Chondrocyte (in vitro differentiated cells): ENCODE data around the gene KIF6. TPM values are rescaled to one million over a fixed set of nuclear protein-coding genes. Genes with fewer than 3 reads are reported as not detected.
A peak's percentile ranks its signal among the peaks of the same experiment; 100 is the strongest.

Experiments used
- DNase-seq: peaks from one replicate; pipeline ENCODE4 v3.0.0; 2021; ENCODE audit warnings: mixed read lengths, low spot score
- H3K27ac Mint-ChIP-seq: one replicate; pipeline ENCODE4 v1.8.0; 2021; ENCODE audit warnings: mild to moderate bottlenecking, moderate library complexity, mixed read lengths; ENCODE audit not compliant: unreplicated experiment
- H3K27me3 Mint-ChIP-seq: 2 replicates; pipeline ENCODE4 v1.8.0; 2021; ENCODE audit warnings: low read depth, mixed read lengths
- H3K36me3 Mint-ChIP-seq: 2 replicates; pipeline ENCODE4 v1.8.0; 2021; ENCODE audit warnings: low read depth, mixed read lengths
- H3K4me1 Mint-ChIP-seq: 2 replicates; pipeline ENCODE4 v1.8.0; 2021; ENCODE audit warnings: low read depth, mild to moderate bottlenecking, mixed read lengths
- H3K4me3 Mint-ChIP-seq: one replicate; pipeline ENCODE4 v1.8.0; 2021; ENCODE audit warnings: mild to moderate bottlenecking, moderate library complexity, mixed read lengths; ENCODE audit not compliant: unreplicated experiment
- H3K9me3 Mint-ChIP-seq: 2 replicates; pipeline ENCODE4 v1.8.0; 2021; ENCODE audit warnings: low read depth, mixed read lengths
- total RNA-seq: library from RNA; stranded (reverse); gene quantifications from 3 replicates; pipeline ENCODE4 v1.2.1, GENCODE V29; 2021
- TF ChIP-seq, protein P1 (sequence below): fragments of 200-600 bp; sonication (generic); IDR thresholded peaks from 2 replicates; pipeline ENCODE4 v1.5.0; 2021; ENCODE audit warnings: antibody characterized with exemption, mild to moderate bottlenecking, moderate library complexity

Gene KIF6
- total RNA-seq, 1 donor from 2014 or later: 0.62 TPM

DNA sequence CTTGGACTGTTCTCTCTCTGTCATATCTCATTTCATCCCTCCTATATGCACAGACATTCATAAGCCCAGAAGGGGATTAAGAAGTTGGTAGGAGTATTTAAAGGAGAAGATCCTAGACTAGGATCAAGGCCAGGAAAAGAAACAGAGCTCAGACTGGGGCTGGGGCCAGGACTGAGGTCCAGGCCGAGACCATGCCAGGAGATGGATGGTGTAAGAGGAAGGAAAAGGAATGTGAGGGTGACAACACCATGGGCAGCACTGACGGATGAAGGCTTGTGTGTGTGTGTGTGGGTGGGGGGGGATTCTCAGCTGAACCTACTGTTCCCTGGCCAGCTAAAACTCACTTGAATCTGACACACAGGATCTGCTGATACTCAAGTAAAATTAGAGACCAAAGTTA lies 182.1 kb downstream of the KIF6 start:
- peaks cover 29% of the 10 kb centered on the region for H3K4me1 Mint-ChIP-seq
- H3K9me3 Mint-ChIP-seq: no peaks in the 10 kb centered on the region
- H3K27ac Mint-ChIP-seq: peak overlapping the region; percentile 71
- H3K4me3 Mint-ChIP-seq: no peak overlapping the region
- no peaks in the 10 kb centered on the region for H3K27me3 Mint-ChIP-seq
- TF ChIP-seq, protein P1, sequence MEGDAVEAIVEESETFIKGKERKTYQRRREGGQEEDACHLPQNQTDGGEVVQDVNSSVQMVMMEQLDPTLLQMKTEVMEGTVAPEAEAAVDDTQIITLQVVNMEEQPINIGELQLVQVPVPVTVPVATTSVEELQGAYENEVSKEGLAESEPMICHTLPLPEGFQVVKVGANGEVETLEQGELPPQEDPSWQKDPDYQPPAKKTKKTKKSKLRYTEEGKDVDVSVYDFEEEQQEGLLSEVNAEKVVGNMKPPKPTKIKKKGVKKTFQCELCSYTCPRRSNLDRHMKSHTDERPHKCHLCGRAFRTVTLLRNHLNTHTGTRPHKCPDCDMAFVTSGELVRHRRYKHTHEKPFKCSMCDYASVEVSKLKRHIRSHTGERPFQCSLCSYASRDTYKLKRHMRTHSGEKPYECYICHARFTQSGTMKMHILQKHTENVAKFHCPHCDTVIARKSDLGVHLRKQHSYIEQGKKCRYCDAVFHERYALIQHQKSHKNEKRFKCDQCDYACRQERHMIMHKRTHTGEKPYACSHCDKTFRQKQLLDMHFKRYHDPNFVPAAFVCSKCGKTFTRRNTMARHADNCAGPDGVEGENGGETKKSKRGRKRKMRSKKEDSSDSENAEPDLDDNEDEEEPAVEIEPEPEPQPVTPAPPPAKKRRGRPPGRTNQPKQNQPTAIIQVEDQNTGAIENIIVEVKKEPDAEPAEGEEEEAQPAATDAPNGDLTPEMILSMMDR: no peak
- DNase-seq: no peak
- H3K36me3 Mint-ChIP-seq: no peaks in the 10 kb centered on the region

DNA sequence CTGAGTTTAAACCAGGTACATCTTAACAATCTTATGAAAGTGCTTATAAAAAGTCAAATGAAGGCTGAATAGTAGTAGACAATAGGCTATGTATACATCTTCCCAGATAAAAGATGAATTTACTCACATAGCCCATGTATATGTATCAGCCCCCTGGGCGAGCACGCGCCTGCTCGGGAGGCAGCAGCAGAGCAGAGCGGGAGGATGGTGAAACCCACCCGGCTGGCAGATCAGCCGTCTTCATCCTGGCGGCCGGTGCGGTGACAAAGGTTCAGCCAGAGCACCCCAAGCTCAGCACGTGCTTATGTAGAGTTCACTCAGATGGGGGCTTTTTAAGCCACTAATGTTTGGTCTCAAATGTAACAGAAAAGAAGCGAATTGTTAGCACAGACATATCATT lies 184.8 kb downstream of the KIF6 start:
- Mint-ChIP-seq H3K9me3 (no peaks in the 10 kb centered on the region), H3K4me1 (peaks cover 26% of the 10 kb centered on the region), H3K27me3 (no peaks in the 10 kb centered on the region), H3K4me3 (no peak overlapping the region), H3K36me3 (no peaks in the 10 kb centered on the region), H3K27ac (no peak overlapping the region)
- TF ChIP-seq, protein P1: no peak
- DNase-seq: no peak

DNA sequence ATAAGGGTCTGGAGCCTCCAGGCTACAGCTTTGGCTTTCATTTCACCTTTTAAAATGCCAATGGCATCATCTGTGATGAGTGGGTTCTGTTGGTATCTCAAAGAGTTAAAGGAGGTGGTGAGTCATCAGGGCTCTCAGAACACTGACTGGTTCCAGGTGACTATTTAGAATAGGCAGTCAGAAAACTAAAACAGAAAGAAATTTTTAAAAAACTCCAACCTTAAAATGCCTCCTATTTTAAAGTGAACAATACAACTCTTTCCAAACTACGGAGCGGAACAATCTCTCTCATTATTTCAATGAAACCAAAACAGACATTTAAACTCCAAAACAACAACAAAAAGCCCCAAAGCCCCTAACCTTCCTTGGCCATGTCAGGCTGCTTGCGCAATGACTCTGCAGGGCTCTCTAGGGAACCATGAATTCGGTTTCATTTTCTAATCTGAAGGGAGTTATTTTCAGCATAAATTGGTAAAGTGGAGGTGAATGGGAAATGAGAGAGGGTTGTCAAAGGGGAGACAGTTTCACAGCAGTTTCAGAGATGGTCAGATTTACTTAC lies 194.9 kb downstream of the KIF6 start:
- H3K36me3 Mint-ChIP-seq: peaks cover 4% of the 10 kb centered on the region
- H3K4me3 Mint-ChIP-seq: no peak overlapping the region
- H3K4me1 Mint-ChIP-seq: peaks cover 15% of the 10 kb centered on the region
- DNase-seq: no peak
- no peaks in the 10 kb centered on the region for H3K27me3 Mint-ChIP-seq
- H3K27ac Mint-ChIP-seq: no peak overlapping the region
- TF ChIP-seq, protein P1: no peak
- peaks cover 3% of the 10 kb centered on the region for H3K9me3 Mint-ChIP-seq

DNA sequence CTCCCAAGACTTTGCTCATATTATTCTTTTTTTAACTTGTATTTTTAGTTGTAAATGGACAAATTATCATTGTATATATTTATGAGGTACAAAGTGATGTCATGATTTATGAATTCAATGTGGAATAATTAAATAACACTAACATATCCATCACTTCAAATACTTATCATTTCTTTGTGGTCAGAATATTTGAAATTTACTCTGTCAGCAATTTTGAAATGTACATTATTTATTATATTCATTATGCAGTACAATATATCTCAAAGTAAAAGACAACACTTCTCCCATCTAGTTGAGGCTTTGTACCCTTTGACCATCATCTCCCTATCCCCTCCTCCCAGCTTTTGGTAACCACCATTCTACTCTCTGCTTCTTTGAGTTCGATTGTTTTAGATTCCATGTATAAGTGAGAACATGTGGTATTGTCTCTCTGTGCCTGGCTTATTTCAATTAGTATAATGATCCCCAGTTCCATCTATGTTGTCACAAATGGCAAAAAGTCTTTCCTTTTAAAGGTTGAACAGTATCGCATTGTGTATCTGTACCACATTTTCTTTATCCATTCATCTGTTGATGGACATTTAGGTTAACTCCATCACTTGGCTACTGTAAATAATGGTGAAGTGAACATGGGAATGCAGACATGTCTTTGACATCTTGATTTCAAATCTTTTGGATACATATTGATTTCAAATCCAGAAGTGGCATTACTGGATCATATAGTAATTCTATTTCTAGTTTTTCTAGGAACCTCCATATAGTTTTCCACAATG lies 197.2 kb downstream of the KIF6 start:
- no peak for DNase-seq
- no peak overlapping the region for H3K27ac Mint-ChIP-seq

DNA sequence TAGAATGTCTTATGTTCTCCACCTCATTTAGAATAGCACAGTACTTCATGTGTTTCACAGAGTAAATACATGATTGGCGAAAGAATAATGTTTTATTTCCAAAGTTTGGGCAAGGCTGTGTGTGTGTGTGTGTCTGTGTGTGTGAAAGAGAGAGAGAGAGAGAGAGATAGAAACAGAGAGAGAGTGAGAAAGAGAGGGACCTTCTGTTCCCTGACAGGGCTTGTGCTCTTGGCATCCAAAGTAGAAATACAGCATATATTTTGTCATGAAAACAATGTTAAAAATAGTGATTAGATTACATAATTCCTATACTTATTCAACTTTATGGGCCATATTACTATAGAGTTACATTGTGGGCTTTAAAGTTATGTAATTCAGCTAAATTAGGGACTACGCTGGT lies 201.2 kb downstream of the KIF6 start:
- no peak overlapping the region for H3K27ac Mint-ChIP-seq
- no peaks in the 10 kb centered on the region for H3K27me3 Mint-ChIP-seq
- H3K36me3 Mint-ChIP-seq: no peaks in the 10 kb centered on the region
- no peak overlapping the region for H3K4me3 Mint-ChIP-seq
- H3K4me1 Mint-ChIP-seq: peaks cover 7% of the 10 kb centered on the region
- no peak for DNase-seq
- TF ChIP-seq, protein P1: no peak
- no peaks in the 10 kb centered on the region for H3K9me3 Mint-ChIP-seq

More for the DNA sequence above, 197.2 kb downstream of the KIF6 start:
- no peaks in the 10 kb centered on the region for H3K9me3 Mint-ChIP-seq
- peaks cover 2% of the 10 kb centered on the region for H3K36me3 Mint-ChIP-seq
- H3K27me3 Mint-ChIP-seq: no peaks in the 10 kb centered on the region
- no peak overlapping the region for H3K4me3 Mint-ChIP-seq
- TF ChIP-seq, protein P1: no peak
- peaks cover 15% of the 10 kb centered on the region for H3K4me1 Mint-ChIP-seq
